Testis (tissue), 3 donors: Measurements from ENCODE around the gene LRP1. TPM values are rescaled to one million over a fixed set of nuclear protein-coding genes. Genes with fewer than 3 reads are reported as not detected.

Experiments
- DNase-seq: peaks from one replicate; pipeline ENCODE4 v3.0.0-alpha.2; 2019
- H3K27ac ChIP-seq, 2 donors: fragments of 200-600 bp; sonication (generic); one replicate each; pipeline ENCODE4 v1.5.1; 2019
- H3K27me3 ChIP-seq: fragments of 200-600 bp; sonication (generic); one replicate; pipeline ENCODE4 v1.5.1; 2019
- H3K36me3 ChIP-seq: fragments of 200-600 bp; sonication (generic); one replicate; pipeline ENCODE4 v1.5.1; 2017; ENCODE audit warnings: low read depth; ENCODE audit errors: missing control alignments
- H3K4me1 ChIP-seq: fragments of 200-600 bp; sonication (generic); one replicate; pipeline ENCODE4 v1.5.1; 2019
- H3K4me3 ChIP-seq, 2 donors: fragments of 200-600 bp; sonication (generic); one replicate each; pipeline ENCODE4 v1.5.1; 2017 to 2019
- H3K9me3 ChIP-seq: fragments of 200-600 bp; sonication (generic); one replicate; pipeline ENCODE4 v1.5.1; 2017
- CTCF ChIP-seq, 3 experiments: fragments of 450-650 bp in 2 of 3; fragments of 200-600 bp in 1 of 3; sonication (generic) in 1 of 3; IDR thresholded peaks; one replicate each; pipeline ENCODE4 v1.5.1; 2016 to 2019; ENCODE audit warnings: antibody characterized with exemption in 3 of 3, mild to moderate bottlenecking in 2 of 3, moderate library complexity in 1 of 3
- POLR2A ChIP-seq: fragments of 450-650 bp; IDR thresholded peaks from one replicate; pipeline ENCODE4 v1.6.1; 2017; ENCODE audit warnings: antibody characterized with exemption, mild to moderate bottlenecking, moderate library complexity
- WGBS, 2 donors: methylation state at CpG; one replicate each; pipeline ENCODE4 v1.1.5; 2018; 5-methylcytosine and 5-hydroxymethylcytosine counted together
- intact Hi-C: fragments of 100-400 bp; cut with DNase I; formaldehyde crosslinking; loops from one replicate; pipeline ENCODE4 v1.15.1; 2023; ENCODE audit warnings: low total_unique reads
- polyA plus RNA-seq: library from polyadenylated mRNA; stranded (reverse); fragments of 350-450 nt; fragmentation: Illumina TruSeq; extraction: RNeasy Lipid Tissue Mini Kit (QIAGEN cat#74804); gene quantifications from one replicate; pipeline ENCODE4 v1.2.3, GENCODE V29; 2014; ENCODE audit warnings: low read depth, low replicate concordance; ENCODE audit not compliant: insufficient read depth
- total RNA-seq, 2 donors: library from RNA; depleted of rRNA; stranded (reverse); fragments of >200 nt; gene quantifications; one replicate each; pipeline ENCODE4 v1.2.3, GENCODE V29; 2016

Gene LRP1
- total and polyA plus RNA-seq, 3 donors from 2014 or later: 82.4 to 200 (median 135) TPM

- Histone ChIP-seq H3K36me3 (peaks cover 4% of the 10 kb centered on the region), H3K4me1 (peaks cover 1% of the 10 kb centered on the region), H3K9me3 (no peaks in the 10 kb centered on the region), H3K4me3 (no peak overlapping the region), H3K27me3 (no peaks in the 10 kb centered on the region), H3K27ac (no peak overlapping the region)
- no peak for DNase-seq
- intact Hi-C loops: no loop called here
- TF ChIP-seq POLR2A: no peak
- TF ChIP-seq CTCF (IDR thresholded peaks at IDR 0.05): no peak
- WGBS, 2 donors: 68 to 73% methylated on average over 8 to 16 of the region's 16 CpGs
These were observed 64.6 kb downstream of the LRP1 start for GRCh38 chr12:57192920-57193319.

- no peaks in the 10 kb centered on the region for H3K27me3 ChIP-seq
- H3K27ac ChIP-seq: no peak overlapping the region
- intact Hi-C loops: no loop called here
- no peak overlapping the region for H3K4me3 ChIP-seq
- no peak for TF ChIP-seq CTCF (IDR thresholded peaks at IDR 0.05)
- no peak for TF ChIP-seq POLR2A
- peaks cover 4% of the 10 kb centered on the region for H3K36me3 ChIP-seq
- H3K9me3 ChIP-seq: no peaks in the 10 kb centered on the region
- no peaks in the 10 kb centered on the region for H3K4me1 ChIP-seq
- WGBS, 2 donors: 88 to 95% methylated on average over 5 to 19 of the region's 19 CpGs
- DNase-seq: no peak
These were observed 65.5 kb downstream of the LRP1 start for GRCh38 chr12:57193706-57194245.

GRCh38 chr12:57194253-57194652, 66.0 kb downstream of the LRP1 start:
- WGBS, 2 donors: 96% methylated on average over 18 of the region's 18 CpGs; no CpG with 5 or more reads in 1 of the 2 donors
- H3K27me3 ChIP-seq: no peaks in the 10 kb centered on the region
- no peak for DNase-seq
- H3K27ac ChIP-seq: no peak overlapping the region
- H3K36me3 ChIP-seq: peaks cover 6% of the 10 kb centered on the region
- intact Hi-C loops: no loop called here
- H3K4me1 ChIP-seq: no peaks in the 10 kb centered on the region
- H3K4me3 ChIP-seq: no peak overlapping the region
- no peak for TF ChIP-seq CTCF (IDR thresholded peaks at IDR 0.05)
- no peak for TF ChIP-seq POLR2A
- no peaks in the 10 kb centered on the region for H3K9me3 ChIP-seq

- WGBS, 2 donors: 86 to 90% methylated on average over 9 to 19 of the region's 19 CpGs
- Histone ChIP-seq H3K4me3 (no peak overlapping the region), H3K27me3 (no peaks in the 10 kb centered on the region), H3K9me3 (no peaks in the 10 kb centered on the region), H3K4me1 (no peaks in the 10 kb centered on the region), H3K36me3 (peaks cover 8% of the 10 kb centered on the region), H3K27ac (no peak overlapping the region)
- no peak for TF ChIP-seq POLR2A
- TF ChIP-seq CTCF (IDR thresholded peaks at IDR 0.05): no peak
- intact Hi-C loops: no loop called here
- DNase-seq: no peak
These were observed 66.9 kb downstream of the LRP1 start for GRCh38 chr12:57195186-57195585.

- H3K36me3 ChIP-seq: peaks cover 8% of the 10 kb centered on the region
- no peak for DNase-seq
- no peak overlapping the region for H3K4me3 ChIP-seq
- H3K4me1 ChIP-seq: no peaks in the 10 kb centered on the region
- TF ChIP-seq POLR2A: no peak
- no peak for TF ChIP-seq CTCF (IDR thresholded peaks at IDR 0.05)
- no peaks in the 10 kb centered on the region for H3K27me3 ChIP-seq
- no peaks in the 10 kb centered on the region for H3K9me3 ChIP-seq
- 70 to 84% methylated on average over 2 to 29 of the region's 34 CpGs for WGBS, 2 donors
- intact Hi-C loops: no loop called here
- no peak overlapping the region for H3K27ac ChIP-seq
These were observed 67.5 kb downstream of the LRP1 start for GRCh38 chr12:57195611-57196371.
